GM12874 (cell line): ENCODE data around the gene ASPN.

Source experiments
- CTCF ChIP-seq: IDR thresholded peaks from 2 replicates; pipeline ENCODE4 v1.5.1; 2011; ENCODE audit warnings: low read depth, mild to moderate bottlenecking, control low read depth, low read length, moderate library complexity; ENCODE audit not compliant: insufficient read depth

ASPN gene

GRCh38 chr9:92482329-92482728 lies at the start of gene ASPN:
Gene ASPN, minus strand, starts transcription at chr9:92482506.
- no peak for TF ChIP-seq CTCF

GRCh38 chr9:92530893-92531292 lies 48.6 kb upstream of the ASPN start:
- TF ChIP-seq CTCF, result no peak

- TF ChIP-seq CTCF, result no peak
These were observed 46.8 kb upstream of the ASPN start for GRCh38 chr9:92529124-92529523.

- TF ChIP-seq CTCF, result no peak
These were observed 46.2 kb upstream of the ASPN start for GRCh38 chr9:92528522-92528849.

GRCh38 chr9:92527832-92528521 lies 45.7 kb upstream of the ASPN start:
- no peak for TF ChIP-seq CTCF

GRCh38 chr9:92527291-92527828 lies 45.1 kb upstream of the ASPN start:
- TF ChIP-seq CTCF, result no peak

- TF ChIP-seq CTCF, result no peak
These were observed 43.0 kb upstream of the ASPN start for GRCh38 chr9:92525306-92525705.
